ENCODE measurements around the gene LAMP5.

- TF ChIP-seq CTCF (IDR thresholded peaks at IDR 0.05 in 8 of 11, conservative IDR thresholded peaks at IDR 0.05 in 3 of 11) = no peak
- TF ChIP-seq POLR2A (IDR thresholded peaks at IDR 0.05) = no peak
Measured at GRCh38 chr20:9535449-9535848, 21.1 kb downstream of the LAMP5 start.
